GM19239 (cell line): ENCODE measurements around the gene GOLGA7B.

Experiments
- DNase-seq: peaks from one replicate; pipeline ENCODE4 v3.0.0; 2011; ENCODE audit warnings: low spot score; ENCODE audit not compliant: insufficient read length
- FAIRE-seq: peaks from 2 replicates; lab custom pipeline; 2011; peaks lifted over from hg19 to GRCh38; lab: Jason Lieb, UNC

GOLGA7B gene

GRCh38 chr10:97889461-97890265, 40.0 kb downstream of the GOLGA7B start:
- DNase-seq: no peak
- no peak for FAIRE-seq

GRCh38 chr10:97891497-97892167, 42.0 kb downstream of the GOLGA7B start:
- DNase-seq (no peak), FAIRE-seq (no peak)

GRCh38 chr10:97892506-97892905, 42.9 kb downstream of the GOLGA7B start:
- DNase-seq (no peak), FAIRE-seq (no peak)

- DNase-seq: no peak
- no peak for FAIRE-seq
Measured at GRCh38 chr10:97892939-97893338, 43.3 kb downstream of the GOLGA7B start.

- no peak for FAIRE-seq
- DNase-seq: no peak
Measured at GRCh38 chr10:97894092-97894491, 44.4 kb downstream of the GOLGA7B start.

- DNase-seq (no peak), FAIRE-seq (no peak)
Measured at GRCh38 chr10:97895084-97895483, 45.4 kb downstream of the GOLGA7B start.

- FAIRE-seq (no peak), DNase-seq (no peak)
Measured at GRCh38 chr10:97895915-97896314, 46.3 kb downstream of the GOLGA7B start.

- DNase-seq (no peak), FAIRE-seq (no peak)
Measured at GRCh38 chr10:97896756-97897358, 47.2 kb downstream of the GOLGA7B start.

GRCh38 chr10:97898429-97898828, 48.8 kb downstream of the GOLGA7B start:
- FAIRE-seq (no peak), DNase-seq (no peak)

GRCh38 chr10:97901381-97901780, 51.7 kb downstream of the GOLGA7B start:
- no peak for DNase-seq
- FAIRE-seq: no peak

GRCh38 chr10:97903128-97904017, 53.7 kb downstream of the GOLGA7B start:
- FAIRE-seq: no peak
- DNase-seq: no peak

GRCh38 chr10:97904018-97904381, 54.4 kb downstream of the GOLGA7B start:
- DNase-seq: no peak
- no peak for FAIRE-seq

- FAIRE-seq: no peak
- no peak for DNase-seq
Measured at GRCh38 chr10:97904576-97904975, 54.9 kb downstream of the GOLGA7B start.

GRCh38 chr10:97905276-97905675, 55.6 kb downstream of the GOLGA7B start:
- DNase-seq: no peak
- no peak for FAIRE-seq

- DNase-seq (no peak), FAIRE-seq (no peak)
Measured at GRCh38 chr10:97907211-97907610, 57.6 kb downstream of the GOLGA7B start.

GRCh38 chr10:97907830-97908229, 58.2 kb downstream of the GOLGA7B start:
- no peak for FAIRE-seq
- no peak for DNase-seq

GRCh38 chr10:97910661-97911060, 61.0 kb downstream of the GOLGA7B start:
- no peak for FAIRE-seq

GRCh38 chr10:97911217-97911616, 61.6 kb downstream of the GOLGA7B start:
- FAIRE-seq (no peak), DNase-seq (no peak)

More at GRCh38 chr10:97910661-97911060, 61.0 kb downstream of the GOLGA7B start:
- no peak for DNase-seq

- FAIRE-seq (no peak), DNase-seq (no peak)
Measured at GRCh38 chr10:97913193-97913592, 63.5 kb downstream of the GOLGA7B start.

- DNase-seq (no peak), FAIRE-seq (no peak)
Measured at GRCh38 chr10:97913614-97914013, 64.0 kb downstream of the GOLGA7B start.
